HG03066 (cell line): ENCODE measurements around the gene LGR6.

ENCODE experiments used
- ATAC-seq: cut with Tn5 transposase; IDR thresholded peaks from one replicate; pipeline ENCODE4 v1.9.1; 2021; ENCODE audit warnings: low read depth; ENCODE audit not compliant: unreplicated experiment

Gene LGR6

DNA sequence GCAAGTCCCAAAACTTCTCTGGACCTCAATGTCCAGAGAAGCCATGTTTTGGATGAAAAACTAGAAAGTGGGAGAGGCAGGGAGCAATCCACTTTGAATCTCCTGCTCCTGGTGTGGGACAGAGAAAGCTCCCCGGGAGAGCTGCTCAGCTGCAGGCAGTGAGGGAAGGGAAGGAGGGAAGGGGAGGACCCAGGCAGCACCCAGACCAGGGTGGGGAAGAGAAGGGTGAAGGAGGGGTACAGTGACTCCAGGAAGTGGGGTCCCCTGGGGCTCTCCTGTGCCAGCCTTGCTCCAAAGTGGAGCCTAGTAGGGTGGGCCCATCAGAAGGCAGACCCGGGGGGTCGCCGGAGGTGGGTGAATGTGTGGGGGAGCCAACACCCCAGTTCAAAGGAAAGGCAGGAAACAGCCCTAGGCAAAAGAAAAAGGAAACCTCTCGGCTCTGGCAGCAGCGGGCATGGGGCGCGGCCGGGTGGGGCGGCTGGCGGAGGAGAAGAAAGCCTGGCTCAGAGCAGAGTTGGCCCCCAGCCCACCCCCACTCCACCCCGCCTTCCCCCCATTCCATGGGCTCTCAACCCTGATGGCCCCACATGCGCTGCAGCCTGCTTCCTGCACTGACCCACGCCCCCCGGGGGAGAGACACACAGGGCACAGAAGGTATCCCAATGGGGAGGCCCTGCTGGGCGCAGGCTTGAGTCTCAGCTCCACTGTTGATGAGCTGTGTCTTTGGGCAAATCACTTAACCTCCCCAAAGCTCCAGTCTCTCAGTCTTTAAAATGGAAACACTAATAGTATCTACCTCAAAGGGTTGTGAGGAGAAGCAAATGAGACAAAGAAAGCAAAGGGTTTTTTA lies 5.7 kb downstream of the LGR6 start:
- ATAC-seq: no peak

DNA sequence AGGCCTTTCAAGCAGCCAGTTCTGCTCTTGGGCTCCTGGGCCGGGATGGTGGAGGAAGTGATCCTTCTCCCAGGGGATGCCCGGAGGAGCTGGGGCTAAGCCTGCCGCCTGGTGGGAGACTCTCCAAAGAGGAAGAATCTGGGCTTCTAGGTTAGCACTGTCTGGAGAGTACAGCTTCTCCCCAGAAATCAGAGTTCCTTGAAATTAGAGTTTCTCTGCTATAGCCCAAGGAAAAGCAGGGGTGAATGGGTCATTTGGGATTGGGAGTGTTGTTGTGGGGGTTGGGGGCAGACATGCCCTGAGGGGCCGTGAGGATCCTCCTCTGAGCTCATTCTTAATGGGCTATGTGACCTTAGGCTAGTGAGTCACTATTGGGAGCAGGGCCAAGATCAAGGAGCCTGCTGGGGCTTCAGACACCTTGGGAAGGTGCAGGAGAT lies 6.5 kb downstream of the LGR6 start:
- ATAC-seq: no peak

DNA sequence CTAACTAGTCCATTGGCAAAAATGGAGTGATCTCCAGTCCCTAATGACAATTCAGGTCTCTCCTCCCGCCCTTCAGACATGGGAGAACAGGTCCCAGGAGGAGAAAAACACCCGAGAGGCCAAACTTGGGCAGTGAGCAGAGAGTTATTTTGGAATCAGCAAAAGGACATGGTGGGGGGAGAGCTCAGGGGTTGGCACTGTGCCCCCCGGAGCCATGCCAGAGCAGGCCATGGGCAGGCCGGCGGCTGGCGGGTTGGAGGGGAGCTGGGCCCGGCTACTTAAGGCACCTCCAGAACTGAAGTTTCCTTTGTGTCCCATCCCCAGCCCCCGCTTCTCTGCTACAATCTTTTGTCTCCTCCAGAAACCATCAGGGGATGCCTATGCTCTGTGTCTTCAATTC lies 7.1 kb downstream of the LGR6 start:
- no peak for ATAC-seq

DNA sequence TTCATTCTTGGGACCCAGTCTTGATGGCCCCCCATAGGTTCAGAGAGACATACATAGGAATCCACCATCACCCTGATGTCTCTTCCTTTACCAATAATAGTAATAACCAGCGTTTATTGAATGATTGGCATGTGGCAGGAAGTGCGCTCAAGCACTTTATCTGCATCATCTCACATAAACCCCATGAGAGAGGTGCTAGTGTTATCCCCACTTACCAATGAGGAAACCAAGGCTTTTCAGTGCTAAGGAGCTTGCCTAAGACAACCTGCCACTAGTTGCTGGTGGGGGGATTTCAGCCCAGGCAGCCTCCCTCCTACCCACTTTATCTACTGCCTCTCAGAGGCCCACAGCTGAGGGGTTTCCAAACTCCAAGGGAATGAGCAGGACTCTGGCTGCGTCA lies 7.7 kb downstream of the LGR6 start:
- ATAC-seq: no peak

DNA sequence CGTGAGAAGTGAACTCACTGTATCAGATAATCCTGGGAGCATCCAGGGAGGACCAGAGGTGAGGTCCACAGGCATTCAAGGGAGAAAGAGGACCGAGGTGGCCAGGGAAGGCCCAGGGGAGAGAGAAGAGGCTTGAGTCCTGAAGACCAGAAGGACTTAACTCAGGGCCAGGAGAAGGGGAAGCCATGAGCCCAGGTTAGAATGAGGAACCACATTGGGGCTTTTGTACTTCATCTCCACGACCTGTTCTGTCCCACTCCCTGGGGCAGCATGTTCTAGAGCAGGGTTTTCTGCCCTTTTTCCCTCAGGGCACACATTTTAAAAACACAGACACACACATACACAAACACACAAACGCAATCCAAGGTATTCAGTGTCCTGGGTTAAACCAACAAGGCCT lies 8.4 kb downstream of the LGR6 start:
- ATAC-seq: no peak

GRCh38 chr1:202202500-202203168 lies 9.0 kb downstream of the LGR6 start:
- ATAC-seq: no peak

GRCh38 chr1:202203238-202204039 lies 9.8 kb downstream of the LGR6 start:
- ATAC-seq: no peak

DNA sequence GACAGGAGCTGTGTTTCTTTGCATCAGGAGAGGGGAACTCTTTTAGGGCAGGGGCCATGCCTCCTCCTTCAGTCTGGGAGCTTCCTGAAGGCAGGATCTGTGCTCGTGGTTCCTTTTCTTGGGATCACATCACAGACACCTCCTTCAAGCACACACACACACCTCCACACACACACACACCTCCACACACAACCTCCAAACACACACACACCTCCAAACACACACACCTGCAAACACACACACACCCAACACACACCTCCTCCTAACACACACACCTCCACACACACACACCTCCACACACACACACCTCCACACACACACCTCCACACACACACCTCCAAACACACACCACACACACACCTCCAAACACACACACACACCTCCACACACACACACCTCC lies 10.5 kb downstream of the LGR6 start:
- ATAC-seq: no peak

DNA sequence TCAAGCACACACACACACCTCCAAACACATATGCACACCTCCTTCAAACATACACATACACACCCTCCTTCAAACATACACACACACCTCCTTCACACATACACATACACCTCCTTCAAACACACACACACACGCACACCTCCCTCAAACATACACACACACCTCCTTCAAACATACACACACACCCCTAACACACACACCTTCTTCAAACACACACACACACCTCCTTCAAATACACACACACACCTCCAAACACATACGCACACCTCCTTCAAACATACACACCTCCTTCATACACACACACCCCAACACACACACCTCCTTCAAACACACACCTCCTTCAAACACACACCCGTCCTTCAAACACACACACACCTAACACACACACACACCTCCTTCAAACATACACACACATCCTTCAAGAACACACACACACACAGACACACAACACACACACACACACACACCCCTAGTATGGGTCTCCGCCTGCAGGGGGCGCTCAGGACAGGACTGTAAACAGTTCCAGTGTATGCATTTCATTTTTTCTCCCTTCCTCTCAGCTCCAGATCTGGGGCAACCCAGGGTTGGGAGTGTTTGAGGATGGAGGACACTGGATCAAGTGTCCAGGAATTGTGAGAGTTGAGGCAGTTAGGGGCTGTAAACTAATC lies 12.1 kb downstream of the LGR6 start:
- ATAC-seq: no peak

DNA sequence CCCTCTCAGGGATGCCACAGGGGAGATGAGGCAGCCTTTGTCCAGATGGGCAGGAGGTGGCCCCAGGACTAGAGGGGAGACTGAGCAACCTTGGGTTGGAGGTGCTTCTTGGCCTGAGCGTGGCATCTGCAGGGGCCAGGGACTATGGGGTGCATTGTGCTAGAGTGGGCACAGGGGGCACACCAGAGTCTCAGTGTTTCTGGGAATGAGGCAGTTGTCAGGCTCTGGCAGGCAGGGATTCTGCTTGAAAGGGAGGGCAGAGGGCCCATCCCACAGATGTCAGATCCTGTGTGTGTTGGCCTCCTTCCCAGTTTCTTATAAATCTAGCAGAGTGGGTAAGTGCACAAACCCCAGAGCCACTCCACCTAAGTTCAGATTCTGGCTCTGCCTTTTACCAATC lies 13.7 kb downstream of the LGR6 start:
- no peak for ATAC-seq

GRCh38 chr1:202208351-202208857 lies 14.8 kb downstream of the LGR6 start:
- no peak for ATAC-seq

DNA sequence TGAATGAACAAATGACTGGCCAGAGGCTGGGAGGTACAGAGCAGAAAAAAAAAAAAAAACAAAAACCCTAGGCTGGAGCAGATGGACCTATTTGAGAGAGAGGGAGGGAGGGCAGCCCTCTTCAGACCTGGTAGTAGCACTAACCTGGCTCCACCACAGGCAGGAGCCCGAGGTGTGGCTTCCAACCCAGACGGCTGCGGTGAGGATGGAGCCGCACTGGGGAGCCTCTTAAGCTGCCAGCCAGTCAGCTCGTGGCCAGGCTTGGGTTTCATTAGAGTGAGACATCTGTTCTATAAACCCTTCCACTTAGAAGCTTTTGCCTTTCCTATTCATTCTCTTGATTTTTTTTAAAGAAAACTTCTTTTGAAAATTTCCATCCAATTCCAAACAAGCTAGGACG lies 16.8 kb downstream of the LGR6 start:
- ATAC-seq: no peak

DNA sequence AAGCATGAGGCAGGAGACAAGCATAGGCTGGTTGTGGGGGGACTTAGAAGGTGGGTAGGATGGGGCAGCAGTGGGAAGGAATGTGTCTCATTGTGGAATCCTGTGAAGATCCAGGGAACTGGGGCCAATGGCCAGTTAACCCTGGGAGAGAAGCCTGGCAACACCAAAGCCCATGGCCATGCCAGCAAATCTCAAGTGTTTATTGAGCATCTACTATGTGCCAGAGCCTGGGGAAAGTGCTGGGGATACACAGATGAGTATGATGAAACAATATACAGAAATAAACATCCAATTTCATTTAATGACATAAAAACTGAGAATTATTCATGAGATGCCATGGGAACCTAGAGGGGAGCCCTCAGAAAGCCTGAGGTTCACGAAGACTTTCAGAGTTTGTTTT lies 17.4 kb downstream of the LGR6 start:
- ATAC-seq: no peak

GRCh38 chr1:202212787-202213186 lies 19.2 kb downstream of the LGR6 start:
- ATAC-seq: no peak

GRCh38 chr1:202213361-202214088 lies 19.9 kb downstream of the LGR6 start:
- no peak for ATAC-seq

DNA sequence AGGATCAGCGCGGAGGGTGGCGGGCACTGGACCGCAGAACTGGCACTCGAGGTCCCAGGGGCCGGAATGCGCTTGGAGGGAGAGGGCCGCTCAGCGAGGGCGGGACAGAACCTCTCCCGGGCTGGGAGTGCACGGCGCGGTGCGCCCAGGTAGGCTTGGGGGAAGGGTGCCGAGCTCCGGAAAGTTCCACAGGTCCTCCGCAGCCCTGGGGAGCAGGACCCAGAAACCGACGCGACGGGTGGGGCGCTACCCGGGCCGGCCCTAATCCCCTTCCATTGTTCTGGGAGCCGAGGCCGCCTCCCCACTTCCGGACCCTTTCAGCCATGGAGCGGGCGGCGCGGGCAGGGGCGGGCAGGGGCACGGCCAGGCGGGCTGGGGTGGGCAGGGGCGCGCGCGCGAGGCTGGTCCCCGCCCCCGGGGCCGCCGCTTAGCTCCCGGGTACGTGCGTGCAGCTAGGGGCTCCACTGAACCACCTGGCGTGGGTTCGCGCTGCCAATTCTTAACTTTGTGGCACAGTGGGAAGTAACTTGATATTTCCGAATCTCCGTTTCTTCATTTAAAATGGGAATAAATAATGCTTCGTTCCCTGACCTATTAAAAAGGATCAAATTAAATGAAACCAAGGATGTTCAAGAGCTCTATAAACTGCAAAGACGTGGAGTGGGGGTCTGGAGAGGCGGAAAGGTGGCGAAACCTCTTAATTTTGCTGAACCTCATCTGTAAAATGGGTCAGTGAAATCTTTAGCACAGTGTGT lies 20.7 kb downstream of the LGR6 start:
- no peak for ATAC-seq

- ATAC-seq: no peak
These were observed 22.0 kb downstream of the LGR6 start for GRCh38 chr1:202215472-202216130.

DNA sequence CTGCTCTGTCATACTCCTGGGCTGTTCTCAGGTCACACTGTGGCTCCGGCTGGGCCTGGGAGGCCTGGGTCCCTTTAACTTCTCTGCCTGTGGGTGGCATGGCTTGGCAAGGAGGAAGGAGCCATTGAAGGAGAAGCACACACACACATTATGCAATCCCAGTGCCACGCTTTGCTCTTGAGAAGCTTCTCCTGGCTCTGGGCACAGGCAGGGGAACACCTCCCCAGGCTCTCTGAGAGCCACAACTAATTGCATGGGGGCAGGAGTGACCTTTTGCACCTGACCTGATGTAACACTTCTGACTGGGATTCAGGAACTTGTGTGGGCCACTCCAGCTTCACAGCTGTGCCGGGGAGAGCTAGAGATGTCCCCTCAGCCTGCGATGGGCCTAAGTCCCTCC lies 23.1 kb downstream of the LGR6 start:
- ATAC-seq: no peak

- ATAC-seq: no peak
These were observed 23.9 kb downstream of the LGR6 start for GRCh38 chr1:202217516-202217915.
